Measurements from ENCODE around the gene ATP6V0C. TPM values are rescaled to one million over a fixed set of nuclear protein-coding genes. Genes with fewer than 3 reads are reported as not detected.

Gene ATP6V0C
- total RNA-seq, 1 experiment from 2014 or later = 212 TPM

GRCh38 chr16:2471653-2472487 is 41.9 kb upstream of the ATP6V0C start:
- Mint-ChIP-seq H3K27ac (no peak overlapping the region), H3K27me3 (ENCODE audit: low read depth) (peaks cover 38% of the 10 kb centered on the region), H3K4me1 (peaks cover 22% of the 10 kb centered on the region), H3K9me3 (no peaks in the 10 kb centered on the region), H3K4me3 (peak overlapping the region; percentile 50), H3K36me3 (no peaks in the 10 kb centered on the region)
- no peak for ATAC-seq
- POLR2A ChIA-PET = interaction anchor here (0.6 to 1.0 kb wide), 2 partner anchors 12 to 30 kb away, joined by 3 read pairs; partner anchors contain the start of gene TEDC2
- no peak for DNase-seq (ENCODE audit: low spot score)
- CTCF ChIA-PET = interaction anchor here (1.0 to 5.9 kb wide), 4 partner anchors 30 to 60 kb away, joined by 4 to 53 read pairs (median 5); partner anchors contain the start of gene ATP6V0C
- TF ChIP-seq ZNF232 (CRISPR knock-in tag; IDR thresholded peaks at IDR 0.05) (no peak), IRF2 (CRISPR knock-in tag; IDR thresholded peaks at IDR 0.05; ENCODE audit: borderline replicate concordance, low read depth) (no peak), NR3C1 (CRISPR knock-in tag; conservative IDR thresholded peaks at IDR 0.05; ENCODE audit: low read depth) (peak; percentile 31; the same call in 1 of the 2 replicates), NFATC4 (CRISPR knock-in tag; IDR thresholded peaks at IDR 0.05) (no peak), ZNF423 (CRISPR knock-in tag; IDR thresholded peaks at IDR 0.05) (no peak), KAT7 (CRISPR knock-in tag; IDR thresholded peaks at IDR 0.05; ENCODE audit: borderline replicate concordance) (peak; percentile 44; the same call in 1 of the 2 replicates), ARID4B (CRISPR knock-in tag; IDR thresholded peaks at IDR 0.05; ENCODE audit: borderline replicate concordance) (no peak), ZNF121 (CRISPR knock-in tag; IDR thresholded peaks at IDR 0.05) (0 out of 2 replicates have a peak, but pooled peaks have one; percentile 4), STAT6 (CRISPR knock-in tag; conservative IDR thresholded peaks at IDR 0.05; ENCODE audit: low read depth) (no peak), HMGA2 (CRISPR knock-in tag; IDR thresholded peaks at IDR 0.05) (no peak), IRF1 (CRISPR knock-in tag; IDR thresholded peaks at IDR 0.05) (0 out of 2 replicates have a peak, but pooled peaks have one; percentile 81), PRDM15 (CRISPR knock-in tag; IDR thresholded peaks at IDR 0.05) (no peak; the same call in 1 of the 2 replicates)
- TF ChIP-seq, protein P1, sequence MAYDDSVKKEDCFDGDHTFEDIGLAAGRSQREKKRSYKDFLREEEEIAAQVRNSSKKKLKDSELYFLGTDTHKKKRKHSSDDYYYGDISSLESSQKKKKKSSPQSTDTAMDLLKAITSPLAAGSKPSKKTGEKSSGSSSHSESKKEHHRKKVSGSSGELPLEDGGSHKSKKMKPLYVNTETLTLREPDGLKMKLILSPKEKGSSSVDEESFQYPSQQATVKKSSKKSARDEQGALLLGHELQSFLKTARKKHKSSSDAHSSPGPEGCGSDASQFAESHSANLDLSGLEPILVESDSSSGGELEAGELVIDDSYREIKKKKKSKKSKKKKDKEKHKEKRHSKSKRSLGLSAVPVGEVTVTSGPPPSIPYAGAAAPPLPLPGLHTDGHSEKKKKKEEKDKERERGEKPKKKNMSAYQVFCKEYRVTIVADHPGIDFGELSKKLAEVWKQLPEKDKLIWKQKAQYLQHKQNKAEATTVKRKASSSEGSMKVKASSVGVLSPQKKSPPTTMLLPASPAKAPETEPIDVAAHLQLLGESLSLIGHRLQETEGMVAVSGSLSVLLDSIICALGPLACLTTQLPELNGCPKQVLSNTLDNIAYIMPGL (CRISPR knock-in tag; IDR thresholded peaks at IDR 0.05) = no peak
- TF ChIP-seq, protein P2, sequence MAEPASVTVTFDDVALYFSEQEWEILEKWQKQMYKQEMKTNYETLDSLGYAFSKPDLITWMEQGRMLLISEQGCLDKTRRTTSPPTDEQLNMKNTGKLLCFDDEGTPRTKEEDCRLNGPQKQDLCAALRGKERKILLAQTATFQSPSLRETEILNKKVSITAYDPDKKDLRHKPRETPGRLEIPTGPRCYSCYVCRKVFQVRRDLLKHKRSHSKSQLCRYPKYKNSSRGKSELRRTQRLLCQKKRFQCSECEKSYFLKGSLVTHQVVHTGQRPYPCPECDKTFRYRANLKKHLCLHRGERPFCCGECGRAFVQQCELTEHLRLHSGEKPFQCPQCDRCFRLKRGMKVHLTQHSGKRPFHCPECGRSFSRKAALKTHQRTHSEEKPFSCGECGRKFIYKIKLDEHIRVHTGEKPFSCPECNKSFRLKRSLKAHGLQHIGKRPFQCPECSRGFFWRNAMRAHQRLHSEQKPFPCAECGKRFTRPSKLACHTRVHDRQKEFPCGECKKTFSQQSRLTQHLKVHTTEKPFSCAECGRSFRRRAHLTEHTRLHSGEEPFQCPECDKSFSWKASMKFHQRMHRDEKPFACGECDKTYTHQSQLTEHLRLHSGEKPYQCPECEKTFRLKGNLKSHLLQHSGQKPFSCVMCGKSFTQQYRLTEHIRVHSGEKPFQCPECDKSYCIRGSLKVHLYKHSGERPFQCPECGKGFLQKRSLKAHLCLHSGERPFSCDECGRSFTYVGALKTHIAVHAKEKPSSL (CRISPR knock-in tag; conservative IDR thresholded peaks at IDR 0.05) = no peak
- TF ChIP-seq, protein P3, sequence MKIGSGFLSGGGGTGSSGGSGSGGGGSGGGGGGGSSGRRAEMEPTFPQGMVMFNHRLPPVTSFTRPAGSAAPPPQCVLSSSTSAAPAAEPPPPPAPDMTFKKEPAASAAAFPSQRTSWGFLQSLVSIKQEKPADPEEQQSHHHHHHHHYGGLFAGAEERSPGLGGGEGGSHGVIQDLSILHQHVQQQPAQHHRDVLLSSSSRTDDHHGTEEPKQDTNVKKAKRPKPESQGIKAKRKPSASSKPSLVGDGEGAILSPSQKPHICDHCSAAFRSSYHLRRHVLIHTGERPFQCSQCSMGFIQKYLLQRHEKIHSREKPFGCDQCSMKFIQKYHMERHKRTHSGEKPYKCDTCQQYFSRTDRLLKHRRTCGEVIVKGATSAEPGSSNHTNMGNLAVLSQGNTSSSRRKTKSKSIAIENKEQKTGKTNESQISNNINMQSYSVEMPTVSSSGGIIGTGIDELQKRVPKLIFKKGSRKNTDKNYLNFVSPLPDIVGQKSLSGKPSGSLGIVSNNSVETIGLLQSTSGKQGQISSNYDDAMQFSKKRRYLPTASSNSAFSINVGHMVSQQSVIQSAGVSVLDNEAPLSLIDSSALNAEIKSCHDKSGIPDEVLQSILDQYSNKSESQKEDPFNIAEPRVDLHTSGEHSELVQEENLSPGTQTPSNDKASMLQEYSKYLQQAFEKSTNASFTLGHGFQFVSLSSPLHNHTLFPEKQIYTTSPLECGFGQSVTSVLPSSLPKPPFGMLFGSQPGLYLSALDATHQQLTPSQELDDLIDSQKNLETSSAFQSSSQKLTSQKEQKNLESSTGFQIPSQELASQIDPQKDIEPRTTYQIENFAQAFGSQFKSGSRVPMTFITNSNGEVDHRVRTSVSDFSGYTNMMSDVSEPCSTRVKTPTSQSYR (CRISPR knock-in tag; IDR thresholded peaks at IDR 0.05) = no peak
